DOHH2 (cell line): Measurements from ENCODE around the gene TNK2.

Experiments
- EZH2phosphoT487 ChIP-seq: fragments of 200-600 bp; sonication (generic); IDR thresholded peaks from 2 replicates; pipeline ENCODE4 v1.6.1; 2017; ENCODE audit warnings: borderline replicate concordance, mild to moderate bottlenecking, antibody characterized with exemption, low read length, moderate library complexity, mixed read lengths
- TF ChIP-seq, protein P1 (sequence below): fragments of 200-600 bp; sonication (generic); IDR thresholded peaks from one replicate; pipeline ENCODE4 v1.5.1; 2014; ENCODE audit warnings: antibody characterized with exemption, mild to moderate bottlenecking, low read depth, low read length; ENCODE audit not compliant: poor library complexity, severe bottlenecking

- TF ChIP-seq, protein P1, sequence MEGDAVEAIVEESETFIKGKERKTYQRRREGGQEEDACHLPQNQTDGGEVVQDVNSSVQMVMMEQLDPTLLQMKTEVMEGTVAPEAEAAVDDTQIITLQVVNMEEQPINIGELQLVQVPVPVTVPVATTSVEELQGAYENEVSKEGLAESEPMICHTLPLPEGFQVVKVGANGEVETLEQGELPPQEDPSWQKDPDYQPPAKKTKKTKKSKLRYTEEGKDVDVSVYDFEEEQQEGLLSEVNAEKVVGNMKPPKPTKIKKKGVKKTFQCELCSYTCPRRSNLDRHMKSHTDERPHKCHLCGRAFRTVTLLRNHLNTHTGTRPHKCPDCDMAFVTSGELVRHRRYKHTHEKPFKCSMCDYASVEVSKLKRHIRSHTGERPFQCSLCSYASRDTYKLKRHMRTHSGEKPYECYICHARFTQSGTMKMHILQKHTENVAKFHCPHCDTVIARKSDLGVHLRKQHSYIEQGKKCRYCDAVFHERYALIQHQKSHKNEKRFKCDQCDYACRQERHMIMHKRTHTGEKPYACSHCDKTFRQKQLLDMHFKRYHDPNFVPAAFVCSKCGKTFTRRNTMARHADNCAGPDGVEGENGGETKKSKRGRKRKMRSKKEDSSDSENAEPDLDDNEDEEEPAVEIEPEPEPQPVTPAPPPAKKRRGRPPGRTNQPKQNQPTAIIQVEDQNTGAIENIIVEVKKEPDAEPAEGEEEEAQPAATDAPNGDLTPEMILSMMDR: no peak
- TF ChIP-seq EZH2phosphoT487: no peak
Measured at GRCh38 chr3:195873971-195874370, 34.4 kb downstream of the TNK2 start.
